Measurements from ENCODE around the gene ARHGAP15.

- TF ChIP-seq CTCF (IDR thresholded peaks at IDR 0.05) (no peak), POLR2A (IDR thresholded peaks at IDR 0.05) (no peak)
Measured at GRCh38 chr2:143682436-143683055, 553.3 kb downstream of the ARHGAP15 start.
